ENCODE measurements around the gene SH2B2.
"Not testable (repeated sequence)": the region's sequence is repeated elsewhere in the genome, so short reads cannot be mapped to it uniquely, and the experiment has no call there.

Gene SH2B2

GRCh38 chr7:102337420-102337819, 50.8 kb downstream of the SH2B2 start:
- DNase-seq: not testable (repeated sequence)

DNA sequence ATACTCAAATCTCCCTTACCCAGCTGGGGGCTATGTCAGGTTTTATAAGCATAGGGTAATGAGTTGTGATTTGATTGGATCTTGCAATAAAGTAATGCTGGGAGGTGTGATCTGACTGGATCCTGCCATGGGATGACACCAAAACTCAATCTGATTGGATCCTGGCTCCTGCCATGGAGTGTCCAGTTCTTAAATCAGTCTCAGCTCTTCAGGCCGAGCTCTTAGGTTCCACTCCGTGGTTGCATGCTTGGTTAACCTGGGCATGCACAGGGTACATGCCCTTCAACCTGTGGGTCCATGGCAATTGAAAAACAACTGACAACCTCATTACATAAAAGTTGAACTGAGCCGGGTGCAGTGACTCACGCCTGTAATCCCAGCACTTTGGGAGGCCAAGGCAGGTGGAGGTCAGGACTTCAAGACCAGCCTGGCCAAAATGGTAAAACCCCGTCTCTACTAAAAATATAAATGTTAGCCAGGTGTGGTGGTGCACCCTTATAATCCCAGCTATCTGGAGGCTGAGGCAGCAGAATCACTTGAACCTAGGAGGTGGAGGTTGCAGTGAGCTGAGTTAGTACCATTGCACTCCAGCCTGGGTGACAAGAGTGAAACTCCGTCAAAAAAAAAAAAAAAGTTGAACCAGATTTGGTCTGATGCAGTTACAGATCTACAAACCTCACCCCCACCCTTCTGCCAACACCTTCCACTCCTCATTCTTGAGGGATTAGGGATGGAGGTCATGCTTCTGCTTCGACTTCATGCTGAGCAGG, 54.1 kb downstream of the SH2B2 start:
- not testable (repeated sequence) for DNase-seq

- not testable (repeated sequence) for DNase-seq
These were observed 60.3 kb downstream of the SH2B2 start for GRCh38 chr7:102346983-102347382.

- DNase-seq: not testable (repeated sequence)
These were observed 69.7 kb downstream of the SH2B2 start, which contains the start of gene SPDYE6 for GRCh38 chr7:102356344-102356743. Gene SPDYE6, minus strand, starts transcription at chr7:102356444. Its CDS starts 421 bp downstream, at chr7:102356023.

DNA sequence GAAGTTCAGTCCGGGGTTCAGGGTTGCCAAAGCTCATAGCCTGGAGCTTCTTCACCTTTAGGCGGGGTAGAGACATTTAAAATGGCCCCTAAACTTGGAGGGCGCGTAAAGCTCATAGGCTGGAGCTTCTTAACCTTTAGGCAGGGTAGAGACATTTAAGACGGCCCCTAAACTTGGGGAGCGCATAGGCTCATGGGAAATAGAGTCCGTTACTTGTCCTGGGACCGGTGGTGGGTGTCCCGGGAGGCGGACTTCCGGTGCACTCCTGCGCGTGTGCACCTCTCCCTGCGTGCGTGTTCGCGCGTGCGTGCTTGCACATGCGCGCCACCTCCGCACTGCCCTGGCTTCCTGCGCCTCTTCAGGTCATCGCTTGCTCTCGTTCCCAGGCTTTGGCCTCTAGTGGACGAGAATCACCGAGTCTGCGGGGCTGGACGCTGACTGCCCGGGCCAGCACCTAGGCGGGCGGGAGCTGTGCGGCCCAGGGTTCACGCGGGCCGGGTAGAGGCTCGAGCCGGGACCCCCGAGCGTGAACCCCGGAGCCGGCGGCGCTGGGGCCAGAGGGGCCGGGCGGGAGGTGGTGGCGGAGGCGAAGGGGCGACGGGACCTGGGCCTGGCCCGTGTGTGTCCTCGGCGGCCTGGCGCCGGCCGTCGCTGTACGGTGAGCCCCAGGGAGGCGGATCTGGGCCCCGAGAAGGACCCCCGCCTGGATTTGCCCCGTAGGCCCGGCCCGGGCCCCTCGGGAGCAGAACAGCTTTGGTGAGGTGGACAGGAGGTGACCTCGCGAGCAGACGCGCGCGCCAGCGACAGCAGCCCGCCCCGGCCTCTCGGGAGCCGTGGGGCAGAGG, 77.1 kb downstream of the SH2B2 start:
- DNase-seq: peak; percentile 99

DNA sequence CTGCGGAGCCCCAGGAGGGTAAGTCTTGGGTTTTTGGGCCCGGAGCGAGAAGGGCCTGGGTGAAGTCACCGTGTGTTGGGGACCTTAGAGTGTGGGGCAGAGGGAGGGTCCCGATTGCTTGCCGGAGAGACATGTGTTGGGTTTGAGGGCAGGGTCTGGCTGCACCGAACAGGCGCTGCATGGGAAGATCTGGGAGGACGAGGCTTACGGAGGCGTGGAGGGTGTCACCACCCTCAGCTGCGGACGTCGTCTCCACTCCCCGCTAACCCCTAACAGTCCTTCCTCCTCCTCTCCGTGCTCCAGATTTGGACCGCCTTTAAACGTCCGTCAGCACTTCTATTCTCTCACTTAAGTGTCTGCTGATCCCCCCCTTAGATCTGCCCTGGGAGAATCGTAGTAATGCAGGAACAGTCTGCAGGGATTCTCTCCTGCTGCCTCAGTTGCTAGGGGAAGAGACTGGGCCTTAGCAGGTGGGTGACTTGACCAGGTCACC, 77.8 kb downstream of the SH2B2 start:
- peak; percentile 9 for DNase-seq

- not testable (repeated sequence) for DNase-seq
These were observed 78.7 kb downstream of the SH2B2 start for GRCh38 chr7:102365390-102365789.

DNA sequence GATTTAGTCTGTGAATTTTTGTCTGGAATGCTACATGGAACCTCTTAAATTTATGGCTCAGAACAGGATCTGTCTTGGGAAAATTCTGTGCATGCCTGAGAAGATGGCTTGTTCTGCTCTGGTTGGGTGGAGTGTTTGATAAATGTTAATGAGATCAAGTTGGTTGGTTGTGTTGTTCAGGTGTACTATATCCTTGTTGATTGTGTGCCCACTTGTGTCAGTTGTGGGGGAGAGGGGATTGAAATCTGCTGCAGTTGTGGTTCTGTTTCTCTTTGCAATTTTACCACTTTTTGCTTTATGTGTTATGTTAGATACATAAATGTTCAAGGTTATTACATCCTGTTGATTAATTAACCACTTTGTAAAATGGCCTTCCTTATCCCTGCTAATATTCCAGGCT, 83.4 kb downstream of the SH2B2 start:
- not testable (repeated sequence) for DNase-seq

Measured in EL (cell line).